ENCODE measurements around the gene CAMKK2. TPM values are rescaled to one million over a fixed set of nuclear protein-coding genes. Genes with fewer than 3 reads are reported as not detected.

The CAMKK2 gene
- total RNA-seq, 1 experiment from 2014 or later = 34.0 TPM

GRCh38 chr12:121189619-121190155 is 106.8 kb downstream of the CAMKK2 start:
- Mint-ChIP-seq H3K4me1 (ENCODE audit: low read depth, unreplicated experiment) (no peaks in the 10 kb centered on the region), H3K4me3 (ENCODE audit: low read depth, unreplicated experiment) (no peak overlapping the region), H3K36me3 (ENCODE audit: insufficient read depth, unreplicated experiment) (peaks cover 4% of the 10 kb centered on the region), H3K27ac (ENCODE audit: unreplicated experiment) (no peak overlapping the region), H3K27me3 (ENCODE audit: unreplicated experiment) (no peaks in the 10 kb centered on the region), H3K9me3 (ENCODE audit: low read depth, unreplicated experiment) (no peaks in the 10 kb centered on the region)
- no peak for TF ChIP-seq CTCF (IDR thresholded peaks at IDR 0.05; ENCODE audit: unreplicated experiment)
- no peak for DNase-seq
- CTCF ChIA-PET = no interaction called here
- no TSS peak for BruUV-seq (replicated peaks)
- intact Hi-C loops (cut with micrococcal nuclease; ENCODE audit: unreplicated experiment) = no loop called here

GRCh38 chr12:121189131-121189530 is 107.4 kb downstream of the CAMKK2 start:
- CTCF ChIA-PET = no interaction called here
- H3K9me3 Mint-ChIP-seq (ENCODE audit: low read depth, unreplicated experiment) = no peaks in the 10 kb centered on the region
- H3K36me3 Mint-ChIP-seq (ENCODE audit: insufficient read depth, unreplicated experiment) = peaks cover 4% of the 10 kb centered on the region
- no peak for TF ChIP-seq CTCF (IDR thresholded peaks at IDR 0.05; ENCODE audit: unreplicated experiment)
- no peaks in the 10 kb centered on the region for H3K4me1 Mint-ChIP-seq (ENCODE audit: low read depth, unreplicated experiment)
- no peak overlapping the region for H3K27ac Mint-ChIP-seq (ENCODE audit: unreplicated experiment)
- intact Hi-C loops (cut with micrococcal nuclease; ENCODE audit: unreplicated experiment) = no loop called here
- H3K4me3 Mint-ChIP-seq (ENCODE audit: low read depth, unreplicated experiment) = no peak overlapping the region
- no peaks in the 10 kb centered on the region for H3K27me3 Mint-ChIP-seq (ENCODE audit: unreplicated experiment)
- BruUV-seq (replicated peaks) = no TSS peak
- no peak for DNase-seq

GRCh38 chr12:121188227-121188626 is 108.3 kb downstream of the CAMKK2 start:
- intact Hi-C loops (cut with micrococcal nuclease; ENCODE audit: unreplicated experiment) = no loop called here
- Mint-ChIP-seq H3K27ac (ENCODE audit: unreplicated experiment) (no peak overlapping the region), H3K9me3 (ENCODE audit: low read depth, unreplicated experiment) (no peaks in the 10 kb centered on the region), H3K36me3 (ENCODE audit: insufficient read depth, unreplicated experiment) (peaks cover 4% of the 10 kb centered on the region), H3K4me1 (ENCODE audit: low read depth, unreplicated experiment) (no peaks in the 10 kb centered on the region), H3K4me3 (ENCODE audit: low read depth, unreplicated experiment) (no peak overlapping the region), H3K27me3 (ENCODE audit: unreplicated experiment) (no peaks in the 10 kb centered on the region)
- no peak for TF ChIP-seq CTCF (IDR thresholded peaks at IDR 0.05; ENCODE audit: unreplicated experiment)
- CTCF ChIA-PET = no interaction called here
- no TSS peak for BruUV-seq (replicated peaks)
- DNase-seq = no peak

Other genes starting within 250 kb of the CAMKK2 start
- not detected in 2 replicates for gene P2RX7, start 163.8 kb downstream of the CAMKK2 start, total RNA-seq (2022)
- 38.7 and 39.5 TPM in 2 replicates for gene P2RX4, start 86.6 kb downstream of the CAMKK2 start, total RNA-seq (2022)
- 150 and 153 TPM in 2 replicates for gene ANAPC5, start 55.7 kb upstream of the CAMKK2 start, total RNA-seq (2022)
- 79.5 and 82.0 TPM in 2 replicates for gene RNF34, start 103.4 kb upstream of the CAMKK2 start, total RNA-seq (2022)